Measurements from ENCODE around the gene INSYN2B.

DNA sequence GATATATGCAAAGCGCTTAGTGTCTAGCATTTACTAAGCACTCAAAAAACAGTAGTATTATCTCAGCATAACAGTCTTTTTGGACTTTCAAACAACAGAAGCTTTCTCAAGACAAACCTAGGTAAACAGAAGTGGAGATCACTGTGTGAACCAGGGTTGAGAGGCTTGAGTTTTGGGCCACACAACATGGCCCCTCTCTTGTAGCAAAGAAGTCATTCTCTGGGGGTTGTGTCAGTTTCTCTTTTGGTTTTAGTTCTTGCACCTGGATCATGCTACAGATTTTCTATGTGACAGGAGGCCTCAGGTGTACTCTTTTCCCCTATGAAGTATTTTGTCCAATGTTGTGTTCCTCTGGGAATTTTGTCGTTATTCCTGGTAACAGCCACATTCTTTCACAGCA lies 30.0 kb downstream of the INSYN2B start:
- TF ChIP-seq, protein P1, sequence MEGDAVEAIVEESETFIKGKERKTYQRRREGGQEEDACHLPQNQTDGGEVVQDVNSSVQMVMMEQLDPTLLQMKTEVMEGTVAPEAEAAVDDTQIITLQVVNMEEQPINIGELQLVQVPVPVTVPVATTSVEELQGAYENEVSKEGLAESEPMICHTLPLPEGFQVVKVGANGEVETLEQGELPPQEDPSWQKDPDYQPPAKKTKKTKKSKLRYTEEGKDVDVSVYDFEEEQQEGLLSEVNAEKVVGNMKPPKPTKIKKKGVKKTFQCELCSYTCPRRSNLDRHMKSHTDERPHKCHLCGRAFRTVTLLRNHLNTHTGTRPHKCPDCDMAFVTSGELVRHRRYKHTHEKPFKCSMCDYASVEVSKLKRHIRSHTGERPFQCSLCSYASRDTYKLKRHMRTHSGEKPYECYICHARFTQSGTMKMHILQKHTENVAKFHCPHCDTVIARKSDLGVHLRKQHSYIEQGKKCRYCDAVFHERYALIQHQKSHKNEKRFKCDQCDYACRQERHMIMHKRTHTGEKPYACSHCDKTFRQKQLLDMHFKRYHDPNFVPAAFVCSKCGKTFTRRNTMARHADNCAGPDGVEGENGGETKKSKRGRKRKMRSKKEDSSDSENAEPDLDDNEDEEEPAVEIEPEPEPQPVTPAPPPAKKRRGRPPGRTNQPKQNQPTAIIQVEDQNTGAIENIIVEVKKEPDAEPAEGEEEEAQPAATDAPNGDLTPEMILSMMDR (IDR thresholded peaks at IDR 0.05; ENCODE audit: low read length): no peak
- TF ChIP-seq EZH2 (IDR thresholded peaks at IDR 0.05; ENCODE audit: borderline replicate concordance, low read length): no peak

Measured in OCI-LY1 (cell line).